ENCODE measurements around the gene NRG2.

Gene NRG2

DNA sequence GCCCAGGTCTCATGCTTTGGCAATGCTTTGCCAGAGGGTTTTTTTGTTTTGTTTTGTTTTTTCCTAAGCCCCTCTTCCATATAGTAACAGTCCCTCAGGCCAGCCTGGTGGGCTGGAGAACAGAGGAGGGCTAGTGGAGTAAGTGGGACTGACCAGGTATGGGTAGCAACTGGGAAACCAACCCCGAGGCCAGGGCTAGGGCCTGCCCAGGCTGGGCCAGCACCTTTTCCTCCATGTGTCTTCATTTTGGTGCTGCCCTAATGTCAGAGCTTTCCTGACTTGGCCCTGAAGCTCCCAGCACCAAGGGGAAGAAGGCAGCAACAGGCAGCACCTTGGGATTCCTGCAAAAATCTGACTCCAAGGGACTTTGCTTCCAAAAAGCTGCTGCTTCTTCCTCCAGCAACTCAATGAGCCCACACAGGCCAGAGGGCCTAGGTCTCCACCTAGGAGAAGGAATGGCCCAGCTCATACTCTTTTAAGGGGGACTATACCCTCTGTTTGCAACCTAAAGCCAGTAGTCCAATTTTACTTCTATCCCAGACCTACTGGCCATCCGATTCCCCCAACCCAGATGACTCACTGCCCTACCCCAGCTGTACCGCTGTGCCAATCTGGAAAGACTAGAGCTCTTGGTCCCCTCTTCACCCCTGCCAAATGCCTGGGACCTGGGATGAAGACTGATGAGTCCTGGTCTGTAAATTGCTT lies 142.4 kb downstream of the NRG2 start:
- no peak for DNase-seq

DNA sequence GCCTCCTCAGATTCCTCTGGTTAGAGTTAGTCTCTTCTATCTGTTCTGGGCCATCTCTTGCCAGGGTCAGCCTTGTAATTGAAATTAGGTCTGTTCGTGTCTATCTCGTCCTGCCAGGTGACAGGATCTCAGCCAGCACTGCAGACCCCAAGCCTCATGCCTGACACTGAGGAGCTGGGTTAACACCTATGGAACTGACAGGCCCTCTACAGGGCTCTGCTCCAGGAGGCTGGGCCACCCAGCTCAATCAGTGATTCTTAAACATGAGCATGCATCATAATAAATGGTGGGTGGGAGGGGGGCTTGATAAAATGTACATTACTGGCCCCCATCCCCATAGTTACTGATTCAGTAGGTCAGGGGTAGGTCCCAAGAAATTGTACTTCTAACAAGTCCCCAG lies 144.1 kb downstream of the NRG2 start:
- DNase-seq: no peak

DNA sequence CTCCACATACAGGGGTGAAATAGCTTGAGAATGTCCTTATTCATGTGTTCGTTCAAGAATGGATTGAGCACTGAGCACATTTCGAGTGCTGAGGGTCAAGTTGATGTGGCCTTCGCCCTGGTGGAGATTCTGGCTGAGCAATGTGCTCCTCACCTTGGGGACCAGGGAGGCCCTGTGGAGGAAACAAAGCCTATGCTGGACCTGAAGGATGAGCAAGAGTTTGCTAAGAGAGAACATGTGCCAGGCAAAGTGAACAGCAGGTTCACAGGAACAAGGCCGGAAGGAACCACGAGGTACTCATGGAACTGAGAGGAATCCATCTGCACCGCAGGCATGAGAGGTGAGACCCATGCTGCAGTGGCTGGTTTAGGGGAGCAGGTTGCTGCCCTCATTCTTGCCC lies 145.1 kb downstream of the NRG2 start:
- no peak for DNase-seq

DNA sequence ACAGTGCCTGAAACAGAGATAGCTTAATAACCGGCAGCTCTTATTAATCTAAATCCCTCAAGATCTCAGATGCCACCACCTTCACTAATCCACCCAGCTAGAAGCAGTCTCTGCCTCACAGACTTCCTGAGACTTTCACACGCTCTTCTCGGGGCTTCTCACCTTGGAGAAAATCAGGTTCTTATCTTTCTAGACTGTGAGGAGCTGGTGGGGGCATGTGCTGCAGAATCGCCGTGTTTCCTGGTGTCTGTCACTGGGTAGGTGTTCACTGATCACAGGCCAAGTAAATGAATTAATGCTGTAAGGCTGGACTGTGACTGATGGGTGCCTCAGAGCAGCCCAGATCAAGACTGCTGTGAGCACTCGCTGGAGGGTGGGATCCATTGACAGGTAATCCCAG lies 145.8 kb downstream of the NRG2 start:
- DNase-seq: no peak

DNA sequence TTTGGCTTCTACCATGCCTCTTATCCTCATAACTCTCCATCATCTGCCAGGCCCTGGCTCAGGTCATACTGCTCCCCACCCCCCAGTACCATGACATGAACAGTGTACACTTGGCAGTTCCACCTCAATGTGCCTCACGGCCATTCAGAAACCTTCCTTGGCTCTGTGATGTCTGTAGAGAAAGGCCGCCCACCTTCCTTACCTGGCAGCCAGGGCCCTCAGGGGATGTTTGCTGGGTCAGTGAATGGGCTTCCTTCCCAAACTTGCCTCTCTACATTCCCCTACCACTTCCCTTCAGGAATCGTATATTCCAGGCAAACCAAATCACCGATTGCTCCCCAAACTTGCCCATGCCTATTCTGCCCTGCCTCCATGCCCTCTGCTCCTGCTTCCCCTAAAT lies 146.4 kb downstream of the NRG2 start:
- no peak for DNase-seq

DNA sequence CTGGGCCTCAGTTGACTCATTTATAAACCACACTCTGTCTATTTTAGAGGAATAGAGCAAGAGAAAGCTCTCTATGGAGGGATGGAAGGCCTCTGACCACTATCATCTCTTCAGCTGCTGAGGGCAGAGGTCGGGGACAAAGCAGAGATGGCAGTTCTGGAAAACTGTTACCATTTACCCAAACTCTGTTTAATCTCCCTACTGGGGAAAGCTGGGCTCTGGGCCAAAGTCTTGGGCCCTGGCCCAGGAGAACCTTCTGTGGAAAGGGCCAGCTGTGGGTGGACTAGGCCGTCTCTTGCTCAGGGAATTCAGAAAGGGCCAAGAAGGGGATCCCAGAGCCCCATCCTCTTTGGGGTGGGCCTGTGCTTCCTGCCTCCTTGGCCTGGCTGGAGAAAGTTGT lies 147.5 kb downstream of the NRG2 start:
- DNase-seq: no peak

DNA sequence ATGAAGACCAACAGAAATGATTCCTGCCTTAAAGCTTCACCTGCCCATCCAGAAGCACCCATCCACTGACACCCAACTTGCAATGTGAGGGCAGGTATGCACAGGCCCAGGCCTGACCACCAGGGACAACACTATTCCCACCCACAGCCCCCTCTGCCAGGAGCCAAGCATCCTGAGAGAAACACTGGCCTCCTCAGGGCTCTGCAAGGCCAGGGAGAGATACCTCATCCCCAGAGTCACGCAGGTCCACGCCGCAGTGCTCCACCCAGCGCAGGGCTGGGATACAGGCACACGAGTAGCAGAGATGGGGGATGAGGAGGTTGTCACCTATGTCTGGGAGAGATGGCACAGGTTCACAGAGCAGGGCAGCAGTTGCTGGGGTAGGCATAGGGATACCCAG lies 148.1 kb downstream of the NRG2 start:
- no peak for DNase-seq

DNA sequence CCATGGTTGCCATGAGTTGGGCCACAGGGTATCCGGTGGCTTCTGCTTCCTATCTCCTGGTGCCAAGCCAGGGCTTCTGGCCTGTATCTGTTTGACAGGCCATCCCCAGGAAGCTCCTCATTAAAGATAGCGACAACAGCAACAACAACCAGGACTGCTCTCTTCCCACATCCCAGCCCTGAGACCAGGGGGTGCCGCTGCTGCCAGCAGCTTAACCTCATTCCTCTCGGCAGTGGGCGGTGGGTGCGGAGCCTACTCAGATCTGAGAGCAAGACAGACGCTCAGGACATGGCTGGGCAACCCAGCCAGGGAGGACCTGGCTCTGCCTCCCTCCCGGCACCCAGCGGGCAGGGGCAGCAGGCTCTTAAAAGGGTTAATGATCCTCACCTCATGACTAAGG lies 149.2 kb downstream of the NRG2 start:
- no peak for DNase-seq

DNA sequence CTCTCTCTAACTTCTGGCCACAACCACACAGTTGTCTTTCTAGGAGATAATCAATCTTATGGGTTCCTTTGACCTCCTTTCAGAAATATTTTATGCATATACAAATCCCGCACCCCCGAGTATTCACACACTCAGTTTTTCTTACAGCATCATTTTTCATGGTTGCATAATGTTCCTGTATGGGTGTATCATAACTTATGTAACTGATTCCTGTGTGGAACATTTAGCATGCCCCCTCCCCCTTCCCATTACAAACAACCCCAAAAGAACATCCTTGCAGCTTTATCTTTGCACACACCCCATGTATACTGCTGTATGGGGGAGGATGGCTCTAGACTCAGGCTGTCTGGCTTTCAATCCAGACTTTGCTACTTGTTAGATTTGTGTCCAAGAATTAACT lies 153.7 kb downstream of the NRG2 start:
- DNase-seq: no peak

DNA sequence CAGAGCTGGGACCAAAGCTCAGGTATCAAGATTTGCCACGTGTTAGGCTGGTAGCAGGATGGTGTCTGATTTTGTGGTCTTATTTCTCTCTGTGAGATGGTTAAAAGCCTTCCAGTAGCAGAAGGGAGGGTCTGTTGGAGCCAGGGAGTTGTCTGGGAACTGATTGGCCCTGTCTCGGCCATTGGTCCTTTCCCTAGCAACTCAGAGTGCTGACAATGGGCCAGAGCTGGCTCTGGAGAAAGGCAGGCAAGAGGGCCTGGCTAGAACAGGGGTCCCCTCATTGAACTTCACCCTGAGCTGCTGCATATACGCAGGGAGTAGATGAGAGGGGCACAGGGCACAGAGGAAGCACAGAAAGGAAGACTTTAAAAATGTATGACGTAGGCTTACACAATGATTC lies 154.7 kb downstream of the NRG2 start:
- DNase-seq: no peak

DNA sequence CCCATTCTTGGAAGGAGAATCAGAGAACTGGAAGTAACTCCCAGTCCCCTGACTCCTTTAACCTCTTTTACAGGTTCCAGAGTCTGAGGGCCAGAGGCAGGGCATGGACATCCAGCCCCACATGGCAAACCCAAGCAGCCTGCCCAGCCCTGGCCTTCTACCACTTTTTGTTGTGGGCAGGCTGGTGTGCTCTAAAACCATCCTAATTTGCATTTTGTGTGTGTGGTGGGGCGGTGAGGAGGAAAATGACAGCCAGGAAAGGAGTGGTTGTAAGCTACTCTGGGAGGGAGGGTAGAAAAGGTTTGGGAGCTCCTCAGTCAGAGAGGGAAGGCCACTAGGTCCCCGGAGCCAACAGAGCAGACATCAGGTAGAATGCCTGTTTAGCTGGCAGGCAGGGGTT lies 156.9 kb downstream of the NRG2 start:
- no peak for DNase-seq

DNA sequence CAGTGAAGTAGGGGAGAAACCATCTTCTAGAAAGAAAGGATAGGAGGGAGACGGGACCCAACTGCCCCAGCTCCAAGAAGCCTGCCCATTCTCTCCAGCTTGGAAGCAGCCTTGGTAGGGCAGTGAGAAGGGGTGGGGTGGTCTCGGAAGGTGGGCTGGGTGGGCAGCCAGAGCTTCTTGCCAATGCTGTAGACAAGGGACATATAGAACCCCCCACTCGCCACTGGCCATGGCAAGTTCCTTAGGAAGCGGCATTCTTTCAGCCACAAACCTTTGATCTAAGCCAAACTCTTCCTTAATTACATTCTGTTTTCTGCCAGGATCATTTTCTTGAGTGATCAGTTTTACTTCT lies 157.3 kb downstream of the NRG2 start:
- no peak for DNase-seq

DNA sequence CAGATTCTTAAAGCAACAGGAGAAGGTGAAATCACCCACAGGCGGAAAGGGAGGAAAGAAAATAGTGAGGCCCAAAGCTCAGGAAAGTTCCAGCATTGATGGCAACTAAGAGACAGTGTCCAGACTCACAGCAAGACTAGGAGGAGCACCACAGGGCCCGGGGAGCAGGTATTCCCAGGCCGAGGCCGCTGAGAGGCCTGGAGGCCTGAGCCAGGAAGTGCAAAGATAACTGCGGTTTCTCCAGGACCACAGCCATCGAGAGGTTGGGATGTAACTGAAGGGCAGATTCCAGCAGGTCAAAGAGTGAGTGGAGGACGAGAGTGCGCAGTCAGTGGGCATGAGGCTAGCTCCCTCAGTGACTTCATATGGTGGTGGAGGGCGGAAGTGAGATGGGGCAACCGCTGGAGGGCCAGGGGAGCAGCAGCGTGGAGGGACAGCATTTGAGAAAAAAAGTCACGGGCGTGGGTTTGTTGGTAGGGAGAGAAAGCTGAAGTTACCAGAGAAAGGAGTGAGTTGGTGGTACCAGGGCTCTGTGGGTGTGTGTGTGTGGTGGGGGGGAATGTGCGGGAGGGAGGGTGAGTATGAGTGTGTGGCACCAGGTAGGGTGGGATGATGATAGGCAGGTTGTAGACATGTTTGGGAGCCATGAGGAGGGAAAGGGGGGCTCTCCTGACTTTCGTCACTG lies 157.8 kb downstream of the NRG2 start:
- DNase-seq: no peak

DNA sequence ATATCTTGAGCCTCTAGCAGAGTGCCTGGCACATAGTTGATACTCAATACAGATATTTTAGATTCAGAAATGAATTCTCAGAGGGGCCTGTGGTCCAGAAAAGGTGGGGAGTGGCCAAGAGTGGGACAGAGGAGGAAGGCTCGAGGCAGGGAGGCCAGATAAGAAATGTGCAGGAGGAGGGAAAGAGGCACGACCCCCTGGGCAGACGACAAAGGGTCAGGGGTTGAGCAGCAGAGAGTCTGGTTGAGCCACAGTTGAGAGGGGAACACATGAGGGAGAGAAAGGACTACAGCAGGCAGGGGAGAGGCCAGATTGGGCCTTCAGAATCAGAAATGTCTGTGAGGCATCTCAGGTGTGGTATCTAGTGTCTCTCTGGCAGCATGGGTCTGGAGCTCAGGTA lies 158.4 kb downstream of the NRG2 start:
- no peak for DNase-seq

DNA sequence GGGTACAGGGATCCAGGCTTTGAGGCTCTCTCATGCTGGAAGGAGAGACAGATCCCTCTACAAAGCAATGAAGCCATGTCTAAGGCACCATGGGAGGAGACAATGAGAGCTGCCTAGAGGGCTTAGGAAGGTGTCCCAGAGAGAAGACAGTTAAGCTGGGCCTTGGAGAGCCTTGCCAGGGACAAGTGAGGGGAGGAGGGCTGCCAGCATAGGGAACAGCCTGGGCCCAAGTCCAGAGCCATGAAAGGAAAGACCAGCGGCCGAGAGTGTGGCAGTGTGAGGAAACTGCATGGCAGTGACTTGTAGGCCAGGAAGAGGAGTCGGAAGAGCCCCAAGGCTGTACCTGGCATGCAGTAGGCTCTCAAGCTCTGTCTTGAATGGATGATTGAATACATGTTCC lies 159.0 kb downstream of the NRG2 start:
- no peak for DNase-seq

DNA sequence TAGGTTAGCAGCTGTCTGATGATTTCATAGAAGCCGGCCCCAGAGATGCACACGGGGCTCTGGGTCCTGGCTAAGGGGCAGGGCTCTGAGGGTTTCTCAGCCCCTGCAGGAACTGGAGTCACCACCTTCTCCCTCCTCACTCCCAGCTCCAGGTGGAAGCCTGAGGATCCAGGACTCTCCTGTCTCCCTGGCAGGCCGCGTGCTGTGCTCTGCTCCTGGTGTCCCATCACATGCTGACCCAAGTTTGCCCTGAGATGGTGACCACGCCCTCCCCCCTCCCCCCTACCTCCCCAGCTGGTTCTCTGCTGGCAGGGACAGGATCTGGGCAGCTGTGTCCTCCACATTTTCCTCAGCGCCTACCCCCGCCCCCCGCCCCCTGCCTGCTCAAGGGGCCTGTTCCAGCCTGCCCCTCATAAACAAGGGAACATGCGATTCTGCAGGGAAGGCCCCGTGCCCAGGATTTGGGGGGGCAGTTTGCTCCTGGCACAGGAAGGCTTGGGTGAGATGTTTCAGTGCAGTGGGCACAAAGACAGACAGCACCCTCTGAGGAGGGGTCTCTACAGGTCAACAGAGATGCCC lies 160.0 kb downstream of the NRG2 start:
- no peak for DNase-seq

DNA sequence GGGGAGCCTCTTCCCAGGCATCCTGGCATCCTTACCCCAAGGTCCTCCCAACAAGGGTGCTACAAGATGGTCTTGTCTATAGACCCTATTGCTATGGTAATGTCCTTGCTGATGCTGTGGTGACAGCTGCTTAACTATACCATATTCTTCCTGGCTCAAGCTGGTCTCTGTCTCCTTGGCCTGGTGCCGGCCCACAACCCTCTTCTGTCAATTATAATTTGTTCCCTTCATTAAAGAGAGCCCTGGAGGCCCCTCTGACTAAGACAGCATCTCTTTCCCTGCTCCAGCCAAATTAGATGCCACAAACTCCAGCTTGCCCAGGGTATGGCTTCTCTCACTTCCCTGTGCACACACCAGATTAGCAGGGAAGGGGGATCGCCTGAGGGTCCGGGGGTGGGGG lies 160.8 kb downstream of the NRG2 start:
- DNase-seq: no peak

DNA sequence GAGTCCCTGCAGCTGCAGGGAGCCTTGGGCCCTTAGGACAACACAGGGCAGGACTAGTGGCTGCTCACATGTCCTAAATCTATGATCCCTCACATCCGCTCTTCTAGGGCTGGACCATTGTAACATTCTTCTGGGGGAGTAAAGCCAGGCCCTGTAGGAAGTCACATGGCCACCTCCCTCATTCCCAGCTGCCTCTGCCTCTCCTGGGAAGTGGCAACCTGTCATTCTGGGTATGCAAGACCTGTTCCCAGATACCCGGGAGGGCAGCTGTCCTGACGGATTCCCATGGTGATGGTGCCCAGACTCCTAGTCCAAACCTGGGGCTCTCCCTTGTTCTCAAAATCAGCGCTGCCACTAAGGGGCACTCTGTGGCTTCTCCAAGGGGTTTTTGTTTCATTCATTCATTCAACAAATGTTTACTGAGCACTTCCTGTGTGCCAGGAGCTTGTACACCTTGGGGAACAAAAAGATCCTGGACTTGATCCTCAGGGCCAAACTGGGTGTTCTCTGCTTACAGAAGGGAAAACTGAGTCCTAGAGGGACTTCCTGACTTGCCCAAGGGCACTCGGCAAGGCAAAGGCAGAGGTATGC lies 161.9 kb downstream of the NRG2 start:
- DNase-seq: no peak

DNA sequence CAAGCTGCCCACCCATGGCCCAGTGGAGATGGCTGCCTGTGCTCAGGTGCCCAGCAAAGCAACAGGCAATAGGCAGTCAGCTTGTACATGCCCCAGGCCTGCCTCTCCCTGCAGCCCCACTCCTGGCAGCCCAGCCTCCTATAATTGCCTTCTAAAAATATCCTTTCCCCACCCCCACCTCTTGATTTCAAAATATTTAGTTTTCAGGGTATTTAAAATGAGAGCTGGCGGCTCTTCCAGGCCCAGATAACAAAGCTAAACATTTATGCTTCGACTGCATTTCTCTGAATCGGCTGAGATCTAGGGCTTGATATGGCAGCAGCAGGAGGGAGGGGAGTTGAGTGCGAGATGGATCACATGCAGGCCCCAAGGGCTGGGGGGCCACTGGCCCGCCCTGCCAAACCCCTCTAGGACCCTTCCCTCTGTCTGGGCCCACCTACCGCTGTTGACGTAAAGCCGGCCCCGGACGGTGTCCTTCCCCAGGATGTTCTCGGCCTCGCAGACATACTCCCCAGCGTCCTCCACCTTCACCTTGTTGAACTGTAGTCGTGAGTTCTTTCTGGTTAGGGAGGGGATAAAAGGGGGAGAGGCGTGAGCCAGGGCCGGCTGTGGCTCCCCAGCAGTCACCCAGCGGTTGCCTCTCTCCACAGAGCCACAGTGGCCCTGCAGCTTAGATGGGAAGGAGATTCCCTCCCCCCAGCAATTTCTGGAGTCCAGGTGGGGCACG lies 162.5 kb downstream of the NRG2 start:
- no peak for DNase-seq

DNA sequence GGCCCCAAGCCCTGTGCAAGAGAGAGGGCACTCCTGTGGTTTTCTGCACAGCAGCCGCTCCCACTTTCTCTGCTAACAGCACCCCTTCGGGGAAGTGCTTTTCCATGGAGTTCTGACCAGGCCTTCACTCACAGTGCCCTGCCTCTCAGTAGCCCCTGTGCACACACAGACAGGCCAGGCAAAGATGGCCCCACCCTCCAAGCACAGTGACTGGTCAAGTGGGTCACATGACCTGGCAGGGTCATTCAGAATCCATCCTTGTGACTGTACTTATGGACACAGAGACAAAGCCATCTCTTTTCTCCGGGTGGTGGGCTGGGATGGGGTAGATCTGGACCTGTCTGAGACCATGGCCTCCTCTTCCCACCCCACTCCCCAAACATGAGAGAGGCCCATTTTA lies 165.0 kb downstream of the NRG2 start:
- DNase-seq: no peak

DNA sequence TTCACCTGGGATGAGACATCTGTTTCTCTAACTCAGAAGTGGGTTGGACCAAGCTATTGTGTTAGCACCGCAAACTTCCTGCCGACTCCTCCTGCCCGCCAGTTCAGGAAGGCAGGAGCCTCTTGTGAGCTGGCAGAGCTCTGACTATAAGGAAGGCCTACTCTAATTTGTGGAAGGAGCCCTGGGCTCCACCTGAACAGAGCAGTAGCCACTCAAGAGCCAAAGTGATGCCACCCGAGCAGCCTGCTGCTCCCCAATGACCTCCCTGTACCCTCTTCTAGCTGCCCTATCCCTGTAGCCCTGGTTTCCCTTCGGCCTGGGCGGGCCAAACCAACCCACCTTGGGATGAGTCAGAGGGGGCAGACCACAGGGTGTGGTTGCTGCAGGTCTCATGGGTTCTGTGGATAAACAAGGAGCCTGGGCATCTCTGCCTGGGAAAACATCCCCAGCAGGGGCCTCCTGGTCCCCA lies 165.9 kb downstream of the NRG2 start:
- no peak for DNase-seq

DNA sequence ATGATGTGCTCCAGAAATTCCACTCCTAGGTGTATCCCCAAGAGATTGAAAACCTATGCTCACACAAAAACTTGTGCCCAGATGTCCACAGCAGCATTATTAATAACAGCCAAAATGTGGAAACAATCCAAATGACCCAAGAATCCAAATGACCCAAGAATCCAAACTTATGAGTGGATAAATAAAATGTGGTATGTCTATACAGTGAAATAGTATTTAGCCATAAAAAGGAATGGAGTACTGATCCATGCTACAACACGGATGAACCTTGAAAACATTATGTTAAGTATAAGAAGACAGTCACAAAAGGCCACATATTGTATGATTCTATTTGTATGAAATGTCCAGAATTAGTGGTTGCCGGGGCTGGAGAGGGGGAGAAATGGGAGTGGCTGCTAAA lies 167.1 kb downstream of the NRG2 start:
- DNase-seq: no peak
